Measurements from ENCODE around the gene VGLL1.

DNA sequence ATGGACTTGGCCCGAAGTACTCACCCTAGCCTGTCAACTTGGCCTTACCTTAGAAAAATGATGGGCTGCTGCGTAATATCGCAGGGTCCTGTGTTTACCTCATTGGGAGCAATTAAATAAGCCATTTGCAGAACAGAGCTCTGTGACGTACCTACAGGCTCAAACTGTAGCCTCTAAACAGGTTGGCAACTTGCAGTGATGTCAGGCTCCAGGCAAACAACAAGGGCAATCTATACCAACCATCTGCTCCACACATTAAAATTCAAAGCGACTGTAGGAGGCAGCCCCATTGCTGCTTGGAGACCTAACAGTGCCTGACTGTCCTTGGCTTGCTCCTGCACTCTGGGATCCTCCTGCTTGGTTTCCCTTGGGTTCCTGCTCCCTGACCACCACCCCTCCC lies 17.2 kb downstream of the VGLL1 start:
- TF ChIP-seq POLR2AphosphoS5 (IDR thresholded peaks at IDR 0.05; ENCODE audit: low read depth, low read length) (no peak), EZH2phosphoT487 (IDR thresholded peaks at IDR 0.05; ENCODE audit: borderline replicate concordance) (no peak)
- TF ChIP-seq, protein P1, sequence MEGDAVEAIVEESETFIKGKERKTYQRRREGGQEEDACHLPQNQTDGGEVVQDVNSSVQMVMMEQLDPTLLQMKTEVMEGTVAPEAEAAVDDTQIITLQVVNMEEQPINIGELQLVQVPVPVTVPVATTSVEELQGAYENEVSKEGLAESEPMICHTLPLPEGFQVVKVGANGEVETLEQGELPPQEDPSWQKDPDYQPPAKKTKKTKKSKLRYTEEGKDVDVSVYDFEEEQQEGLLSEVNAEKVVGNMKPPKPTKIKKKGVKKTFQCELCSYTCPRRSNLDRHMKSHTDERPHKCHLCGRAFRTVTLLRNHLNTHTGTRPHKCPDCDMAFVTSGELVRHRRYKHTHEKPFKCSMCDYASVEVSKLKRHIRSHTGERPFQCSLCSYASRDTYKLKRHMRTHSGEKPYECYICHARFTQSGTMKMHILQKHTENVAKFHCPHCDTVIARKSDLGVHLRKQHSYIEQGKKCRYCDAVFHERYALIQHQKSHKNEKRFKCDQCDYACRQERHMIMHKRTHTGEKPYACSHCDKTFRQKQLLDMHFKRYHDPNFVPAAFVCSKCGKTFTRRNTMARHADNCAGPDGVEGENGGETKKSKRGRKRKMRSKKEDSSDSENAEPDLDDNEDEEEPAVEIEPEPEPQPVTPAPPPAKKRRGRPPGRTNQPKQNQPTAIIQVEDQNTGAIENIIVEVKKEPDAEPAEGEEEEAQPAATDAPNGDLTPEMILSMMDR (IDR thresholded peaks at IDR 0.05 in 2 of 3, conservative IDR thresholded peaks at IDR 0.05 in 1 of 3; ENCODE audit: borderline replicate concordance in 1 of 3, insufficient read depth in 1 of 3, low read depth in 2 of 3, low read length in 2 of 3) = no peak
